Measurements from ENCODE around the gene SCN2B.

DNA sequence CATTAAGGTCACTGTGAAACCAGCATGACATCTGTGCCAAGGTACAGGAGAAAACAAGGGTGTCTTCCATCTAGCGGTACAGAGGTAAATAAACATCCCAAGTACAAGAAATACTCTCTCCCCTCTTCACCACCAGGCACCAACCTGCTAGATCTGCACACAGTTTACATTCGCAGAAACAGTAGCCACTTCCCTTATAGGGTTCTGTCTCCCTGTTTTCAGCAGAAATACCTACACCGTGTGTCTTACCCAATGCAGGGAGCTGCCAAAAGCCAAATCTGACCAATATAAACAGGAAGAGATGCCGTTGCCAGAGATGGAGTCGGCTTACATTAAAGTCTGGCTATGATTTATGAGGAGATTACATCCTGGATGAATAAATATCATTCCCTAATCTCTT is 25.0 kb downstream of the SCN2B start:
- TF ChIP-seq POLR2A (IDR thresholded peaks at IDR 0.05) (no peak), EP300 (IDR thresholded peaks at IDR 0.05) (no peak), CTCF (IDR thresholded peaks at IDR 0.05) (no peak), POLR2AphosphoS5 (IDR thresholded peaks at IDR 0.05) (no peak)
